GM21717 (cell line): ENCODE measurements around the gene TRAPPC6A.
"Not testable (repeated sequence)": the region's sequence is repeated elsewhere in the genome, so short reads cannot be mapped to it uniquely, and the experiment has no call there.

Source experiments
- ATAC-seq: cut with Tn5 transposase; IDR thresholded peaks from one replicate; pipeline ENCODE4 v1.9.1; 2021; ENCODE audit warnings: mild to moderate bottlenecking, moderate library complexity; ENCODE audit not compliant: unreplicated experiment

Gene TRAPPC6A

DNA sequence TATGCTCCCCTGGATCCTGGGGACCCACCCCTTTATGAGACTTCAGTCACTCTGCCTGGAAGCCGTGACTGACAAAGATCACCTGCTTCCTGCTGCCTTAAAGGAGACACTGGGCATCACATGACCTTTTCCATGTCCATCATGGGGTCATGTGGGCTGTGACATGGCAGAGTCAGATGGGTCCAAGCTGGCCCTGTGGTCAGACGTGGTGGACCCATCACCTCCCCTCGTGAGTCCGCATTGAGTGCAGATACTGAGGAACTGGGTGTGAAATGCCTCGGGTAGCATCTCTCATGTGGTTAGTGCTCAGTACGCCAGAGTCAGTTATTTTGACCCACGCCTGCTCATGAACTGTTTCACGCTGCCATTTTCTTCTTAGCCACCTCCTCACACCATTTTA is 44.4 kb downstream of the TRAPPC6A start:
- ATAC-seq = no peak

DNA sequence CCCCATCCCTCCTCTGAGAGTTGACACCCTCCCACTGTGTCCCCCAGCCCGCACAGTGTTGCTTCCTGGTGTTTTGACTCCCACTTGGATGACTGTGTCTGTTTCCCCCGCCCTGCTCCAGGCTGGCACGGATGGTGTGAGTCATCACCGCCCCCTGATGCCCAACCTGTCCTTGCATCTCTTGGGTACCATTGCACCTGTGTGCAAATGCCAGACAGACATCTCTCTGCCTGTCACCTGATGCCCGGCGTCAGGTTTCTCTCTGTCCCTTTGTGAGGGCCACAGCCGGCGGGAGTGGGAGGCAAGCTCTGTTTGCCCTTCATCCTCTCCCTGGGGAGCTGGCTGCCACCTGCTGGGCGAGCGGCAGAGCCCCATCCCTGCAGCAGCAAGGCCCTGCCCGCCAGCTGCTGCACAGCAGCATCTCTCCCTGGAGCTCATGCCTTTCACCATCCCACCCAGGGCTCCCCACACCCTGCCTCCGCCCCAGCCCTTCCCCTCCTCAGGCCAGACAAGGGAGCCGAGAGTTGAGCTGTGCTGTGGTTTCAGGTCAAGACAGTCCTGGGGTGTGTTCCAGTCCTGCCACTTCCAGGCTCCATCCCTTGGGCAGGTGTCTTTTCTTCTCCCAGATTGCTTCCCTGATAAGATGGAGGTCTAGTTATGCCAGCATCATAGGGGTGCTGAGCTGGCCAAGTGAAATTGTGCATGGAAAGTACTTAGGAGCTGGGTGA is 47.0 kb downstream of the TRAPPC6A start:
- ATAC-seq = no peak

DNA sequence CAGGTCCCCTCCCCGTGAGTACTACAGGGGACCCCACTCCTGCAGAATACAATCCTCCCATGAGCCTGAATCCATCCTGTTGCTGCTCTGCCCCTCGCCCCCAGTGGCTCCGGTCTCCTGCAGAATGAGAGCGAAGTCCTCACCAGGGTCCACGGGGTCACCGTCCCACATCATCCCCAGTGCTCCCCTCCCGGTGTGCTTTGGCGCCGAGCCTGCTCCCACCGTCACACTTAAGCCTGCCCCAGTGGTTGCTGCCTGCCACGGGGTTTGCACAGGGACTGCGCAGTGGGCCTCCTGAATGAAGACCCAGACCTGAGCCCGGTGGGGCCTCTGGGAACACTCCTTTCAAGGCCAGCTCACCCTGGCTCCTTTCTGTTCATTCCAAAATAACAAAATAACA is 47.8 kb downstream of the TRAPPC6A start:
- no peak for ATAC-seq

DNA sequence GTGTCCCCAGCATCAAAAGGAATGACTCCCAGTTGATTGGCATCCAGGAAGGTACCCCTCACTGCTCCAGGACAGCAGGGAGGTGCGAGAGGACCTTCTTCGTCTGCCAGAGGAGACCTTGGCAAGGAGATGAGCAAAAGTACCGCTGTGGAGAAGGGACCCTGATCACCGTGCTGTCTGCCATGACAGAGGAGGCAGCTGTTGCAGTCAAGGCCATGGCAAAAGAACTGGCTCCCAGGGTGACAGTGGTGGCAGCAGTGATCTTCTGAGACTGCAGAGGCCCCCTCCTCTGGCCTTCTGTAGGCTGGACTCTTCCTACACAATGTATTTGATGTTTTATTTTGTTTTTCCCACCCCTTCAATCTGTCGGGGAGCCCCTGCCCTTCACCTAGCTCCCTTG is 49.2 kb downstream of the TRAPPC6A start:
- no peak for ATAC-seq

DNA sequence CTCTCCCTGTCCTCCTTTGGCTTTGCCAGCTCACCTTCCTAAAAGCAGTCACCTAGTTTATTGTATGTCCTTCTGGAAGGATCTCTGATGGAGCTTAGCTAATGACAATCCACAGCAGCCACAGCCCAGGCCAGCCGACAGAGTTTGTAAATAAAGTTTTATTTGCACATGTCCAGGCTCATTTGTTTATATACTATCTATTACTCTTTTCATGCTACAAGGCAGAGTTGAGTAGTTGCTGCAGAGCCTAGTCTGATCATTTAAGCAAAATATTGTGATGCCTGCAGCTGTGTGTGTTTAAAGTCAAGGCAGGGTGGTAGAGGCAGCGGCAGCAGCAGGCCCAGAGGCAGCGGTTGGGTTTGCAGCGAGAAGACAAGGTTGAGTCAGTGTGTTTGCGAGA is 49.9 kb downstream of the TRAPPC6A start:
- no peak for ATAC-seq

GRCh38 chr19:45126654-45127053 is 51.4 kb downstream of the TRAPPC6A start:
- ATAC-seq = no peak

- ATAC-seq = no peak
Measured at GRCh38 chr19:45125975-45126493, 52.0 kb downstream of the TRAPPC6A start.

DNA sequence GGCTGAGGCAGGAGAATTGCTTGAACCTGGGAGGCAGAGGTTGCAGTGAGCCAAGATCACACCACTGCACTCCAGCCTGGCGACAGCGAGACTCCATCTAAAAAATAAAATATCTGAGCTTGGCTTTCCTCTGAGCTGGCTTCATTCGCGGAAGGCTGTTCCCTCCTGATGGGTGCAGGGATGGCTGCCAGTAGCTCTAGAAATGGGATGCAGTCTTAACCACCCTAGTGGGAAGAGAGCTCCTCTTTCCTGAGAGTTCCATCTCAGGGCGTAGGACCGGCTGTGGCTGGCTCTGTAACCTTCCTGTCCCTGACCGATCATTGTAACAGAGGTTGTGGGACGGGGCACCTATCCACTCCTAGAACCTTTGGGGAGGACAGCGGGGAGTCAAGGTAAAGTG is 52.7 kb downstream of the TRAPPC6A start:
- ATAC-seq = no peak

GRCh38 chr19:45124021-45124420 is 54.0 kb downstream of the TRAPPC6A start:
- ATAC-seq = no peak

GRCh38 chr19:45123440-45123850 is 54.6 kb downstream of the TRAPPC6A start:
- ATAC-seq = no peak

DNA sequence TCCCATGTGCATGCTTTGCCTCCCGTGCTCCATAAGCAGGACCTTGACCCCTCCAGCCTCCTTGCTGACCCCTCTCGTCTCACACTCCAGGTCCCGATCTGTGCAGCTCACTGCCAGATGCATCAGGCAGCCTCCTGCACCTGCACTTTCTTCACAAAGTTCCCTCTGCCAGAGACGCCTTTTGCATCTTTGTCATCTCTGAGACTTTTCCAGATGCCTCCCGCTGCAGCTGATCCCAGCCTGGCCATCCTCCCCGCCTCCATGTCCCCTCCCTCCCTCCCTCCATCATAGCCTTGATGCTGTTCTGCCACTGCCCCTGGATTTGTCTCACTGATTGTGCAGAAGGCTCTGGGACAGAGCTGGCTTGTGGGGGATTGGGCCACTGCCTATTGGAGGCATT is 55.2 kb downstream of the TRAPPC6A start:
- ATAC-seq = no peak

DNA sequence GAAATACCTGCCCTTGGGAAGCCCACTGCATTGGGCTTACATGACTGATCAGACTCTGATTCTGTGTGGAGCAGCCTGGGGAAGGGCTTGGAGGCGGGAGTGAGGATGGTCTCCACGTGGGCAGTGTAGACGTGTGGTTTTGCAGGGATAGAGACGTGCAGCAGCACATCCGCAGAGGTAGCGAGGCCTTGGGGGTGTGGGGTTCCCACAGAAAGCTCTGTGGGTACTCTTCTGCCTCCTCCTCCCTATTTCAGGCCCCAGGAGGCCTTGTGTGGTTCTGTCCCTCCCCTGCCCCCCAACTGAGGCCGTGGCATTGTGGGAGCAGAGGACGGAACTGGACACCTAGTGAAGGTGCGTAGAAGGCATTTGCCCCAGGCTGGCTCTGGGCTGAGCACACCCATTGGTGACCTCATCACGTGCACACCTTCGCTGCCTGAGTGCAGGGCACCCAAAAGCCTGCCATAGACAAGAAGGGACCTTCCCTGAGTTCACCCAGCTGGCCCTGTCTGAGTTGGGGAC is 56.2 kb downstream of the TRAPPC6A start:
- ATAC-seq = no peak

GRCh38 chr19:45119582-45119981 is 58.5 kb downstream of the TRAPPC6A start:
- ATAC-seq = no peak

DNA sequence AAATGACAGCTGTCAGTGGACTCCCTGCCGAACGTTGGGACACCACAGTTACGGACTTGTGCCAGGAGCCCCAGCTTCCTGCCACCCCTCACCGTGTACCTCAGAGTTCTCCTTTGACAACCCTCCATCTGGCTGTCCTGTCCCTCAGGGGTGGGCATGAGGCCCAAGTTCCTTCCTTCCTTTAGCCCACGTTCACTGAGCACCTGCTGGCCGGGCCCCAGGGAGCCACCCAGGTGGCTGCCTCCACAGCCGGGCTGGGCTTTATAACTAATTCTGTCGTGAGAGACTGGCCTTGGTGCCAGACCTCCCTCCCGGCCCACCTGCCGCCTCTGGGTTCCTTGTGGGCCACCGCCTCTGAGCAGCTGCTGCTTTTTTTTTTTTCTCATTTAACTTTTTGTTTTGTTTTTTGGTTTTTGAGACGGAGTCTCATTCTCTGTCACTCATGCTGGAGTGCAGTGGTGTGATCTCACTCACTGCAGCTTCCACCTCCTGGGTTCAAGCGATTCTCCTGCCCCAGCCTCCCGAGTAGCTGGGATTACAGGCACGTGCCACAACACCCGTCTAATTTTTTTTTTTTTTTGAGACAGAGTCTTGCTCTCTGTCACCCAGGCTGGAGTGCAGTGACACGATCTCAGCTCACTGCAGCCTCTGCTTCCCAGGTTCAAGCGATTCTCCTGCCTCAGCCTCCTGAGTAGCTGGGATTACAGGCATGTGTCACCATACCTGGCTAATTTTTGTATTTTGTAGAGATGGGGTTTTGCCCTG is 59.3 kb downstream of the TRAPPC6A start:
- ATAC-seq = not testable (repeated sequence)

- ATAC-seq = no peak
Measured at GRCh38 chr19:45118106-45118505, 59.9 kb downstream of the TRAPPC6A start.

DNA sequence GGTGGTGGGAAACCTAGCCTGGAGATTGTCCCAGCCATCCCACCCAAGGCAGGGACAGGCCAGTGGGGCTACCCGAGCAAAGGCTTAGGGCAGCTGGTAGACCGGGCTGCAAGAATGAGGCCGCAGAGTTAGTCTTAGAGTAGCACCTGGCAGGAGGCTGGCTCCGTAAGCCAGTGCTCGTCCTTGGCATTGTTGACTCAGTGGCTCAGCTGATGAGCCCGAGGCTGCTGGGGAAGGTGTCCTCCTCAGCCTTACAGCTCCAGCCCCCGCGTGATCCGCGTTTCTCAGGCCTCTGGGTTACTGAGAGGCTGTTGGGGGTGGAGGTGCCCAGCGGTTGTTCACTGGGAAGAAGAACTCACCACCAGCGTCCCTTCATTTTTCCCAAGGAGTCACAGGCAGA is 60.4 kb downstream of the TRAPPC6A start:
- ATAC-seq = no peak

DNA sequence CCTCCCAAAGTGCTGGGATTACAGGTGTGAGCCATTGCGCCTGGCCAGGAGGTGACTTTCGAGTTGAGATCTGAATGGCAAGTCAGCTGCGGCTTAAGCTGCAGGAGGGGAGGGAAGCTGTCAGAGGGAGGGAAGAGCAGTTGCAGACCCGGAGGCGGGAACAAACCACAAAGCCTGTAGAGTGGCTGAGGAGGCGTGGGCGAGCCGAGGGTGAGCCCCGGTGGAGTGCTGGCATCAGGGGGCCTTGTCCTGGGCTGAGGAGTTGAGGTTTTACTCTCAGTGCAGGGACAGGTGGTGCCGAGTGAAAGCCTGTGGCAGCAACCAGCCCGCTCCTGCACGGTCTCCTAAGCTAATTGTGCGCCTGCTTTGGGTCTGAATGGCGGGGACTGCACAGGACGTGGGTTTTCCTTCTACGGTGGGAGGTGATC is 60.9 kb downstream of the TRAPPC6A start:
- no peak for ATAC-seq

DNA sequence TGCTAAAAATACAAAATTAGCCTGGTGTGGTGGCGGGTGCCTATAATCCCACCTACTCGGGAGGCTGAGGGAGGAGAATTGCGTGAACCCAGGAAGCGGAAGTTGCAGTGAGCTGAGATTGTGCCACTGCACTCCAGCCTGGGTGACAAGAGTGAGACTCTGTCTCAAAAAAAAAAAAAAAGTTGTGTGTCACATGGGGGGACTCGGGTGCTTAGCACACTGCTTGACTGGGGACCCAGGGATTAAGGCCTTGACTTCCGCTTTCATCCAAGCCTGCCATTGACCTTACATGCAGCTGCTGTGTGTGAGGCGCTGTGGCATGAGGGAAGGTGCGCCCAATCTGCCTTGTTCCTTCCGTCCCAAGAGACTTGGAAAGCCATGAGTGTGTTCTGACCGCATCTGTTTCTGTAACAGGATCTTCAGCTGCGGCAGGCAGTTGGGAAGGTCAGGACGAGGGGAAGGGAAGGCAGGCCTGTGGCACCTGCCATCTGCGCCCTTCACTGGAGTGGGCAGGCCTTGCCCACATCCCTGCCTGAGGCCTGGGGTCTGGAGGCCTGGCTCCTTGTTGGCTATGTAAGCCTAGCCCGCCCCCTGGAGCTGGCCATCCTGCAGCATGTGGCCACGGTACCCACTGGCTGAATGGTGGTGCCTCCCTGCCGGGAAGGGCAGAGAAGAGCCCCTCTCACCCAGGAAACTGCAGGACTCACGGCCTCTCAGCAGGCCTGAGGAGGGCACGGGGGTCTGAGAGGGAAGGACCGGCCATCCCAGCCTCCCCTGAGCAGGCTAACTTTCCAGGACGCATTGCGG is 62.0 kb downstream of the TRAPPC6A start:
- no peak for ATAC-seq

DNA sequence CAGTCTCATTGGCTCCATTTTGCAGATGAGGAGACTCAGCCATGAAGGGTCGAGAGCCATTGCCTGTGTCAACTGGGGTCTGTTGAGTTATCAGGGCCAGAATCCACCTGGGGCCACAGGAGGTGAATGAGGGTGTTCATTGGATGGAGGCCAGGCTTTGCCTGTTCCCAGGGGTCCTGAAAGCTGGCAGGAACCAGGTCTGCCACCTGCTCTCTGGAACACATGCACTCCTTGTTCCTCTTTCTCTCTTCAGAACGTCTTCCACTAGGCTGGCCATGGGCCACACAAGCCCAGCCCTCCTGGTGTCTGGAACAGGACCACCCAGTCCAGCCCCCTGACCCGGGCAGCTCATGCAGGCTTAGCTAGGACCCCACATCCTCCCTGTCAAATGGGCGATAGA is 63.9 kb downstream of the TRAPPC6A start:
- no peak for ATAC-seq

GRCh38 chr19:45113628-45114027 is 64.4 kb downstream of the TRAPPC6A start:
- no peak for ATAC-seq
